Osteoblast (primary cell): ENCODE measurements around the gene CNOT1. TPM values are rescaled to one million over a fixed set of nuclear protein-coding genes. Genes with fewer than 3 reads are reported as not detected.

Source experiments
- DNase-seq: peaks from one replicate; pipeline ENCODE4 v3.0.0; 2011; ENCODE audit warnings: low spot score, mixed read lengths; ENCODE audit not compliant: insufficient read length; ENCODE audit errors: missing footprints
- H2AFZ ChIP-seq: 2 replicates; pipeline ENCODE4 v1.6.0; 2011; ENCODE audit warnings: mild to moderate bottlenecking, low read length
- H3K27ac ChIP-seq: 2 replicates; pipeline ENCODE4 v1.5.1; 2011; ENCODE audit warnings: mild to moderate bottlenecking, low read depth, low read length, moderate library complexity
- H3K27me3 ChIP-seq: 2 replicates; pipeline ENCODE4 v1.6.0; 2012; ENCODE audit warnings: mild to moderate bottlenecking, control low read depth, inconsistent platforms, low read length, moderate library complexity; ENCODE audit not compliant: insufficient read depth
- H3K36me3 ChIP-seq: 2 replicates; pipeline ENCODE4 v1.5.1; 2011; ENCODE audit warnings: mild to moderate bottlenecking, low read length, control low read depth, moderate library complexity; ENCODE audit not compliant: insufficient read depth
- H3K4me1 ChIP-seq: 2 replicates; pipeline ENCODE4 v1.5.1; 2011; ENCODE audit warnings: mild to moderate bottlenecking, low read length, control low read depth, moderate library complexity; ENCODE audit not compliant: insufficient read depth
- H3K4me2 ChIP-seq: 2 replicates; pipeline ENCODE4 v1.6.0; 2011; ENCODE audit warnings: mild to moderate bottlenecking, low read length; ENCODE audit not compliant: insufficient read depth
- H3K4me3 ChIP-seq: fragments of 200-600 bp; sonication (generic); 3 replicates; pipeline ENCODE4 v1.5.1; 2012; ENCODE audit warnings: mild to moderate bottlenecking, low read length, inconsistent platforms; ENCODE audit not compliant: insufficient read depth
- H3K79me2 ChIP-seq: 2 replicates; pipeline ENCODE4 v1.6.0; 2012; ENCODE audit warnings: mild to moderate bottlenecking, low read length, control low read depth, inconsistent platforms; ENCODE audit not compliant: insufficient read depth
- H3K9me3 ChIP-seq: 2 replicates; pipeline ENCODE4 v1.5.1; 2011; ENCODE audit warnings: low read depth, low read length, control low read depth
- H4K20me1 ChIP-seq: 2 replicates; pipeline ENCODE4 v1.6.0; 2012; ENCODE audit warnings: mild to moderate bottlenecking, low read length, control low read depth; ENCODE audit not compliant: insufficient read depth
- CTCF ChIP-seq: IDR thresholded peaks from 2 replicates; pipeline ENCODE4 v1.5.1; 2011; ENCODE audit warnings: mild to moderate bottlenecking, low read depth, low read length, moderate library complexity; ENCODE audit errors: extremely low read depth
- total RNA-seq: library from RNA; depleted of rRNA; stranded (reverse); fragments of >200 nt; gene quantifications from 2 replicates; pipeline ENCODE4 v1.2.3, GENCODE V29; 2012

The CNOT1 gene
- total RNA-seq, 1 donor: 122 TPM

DNA sequence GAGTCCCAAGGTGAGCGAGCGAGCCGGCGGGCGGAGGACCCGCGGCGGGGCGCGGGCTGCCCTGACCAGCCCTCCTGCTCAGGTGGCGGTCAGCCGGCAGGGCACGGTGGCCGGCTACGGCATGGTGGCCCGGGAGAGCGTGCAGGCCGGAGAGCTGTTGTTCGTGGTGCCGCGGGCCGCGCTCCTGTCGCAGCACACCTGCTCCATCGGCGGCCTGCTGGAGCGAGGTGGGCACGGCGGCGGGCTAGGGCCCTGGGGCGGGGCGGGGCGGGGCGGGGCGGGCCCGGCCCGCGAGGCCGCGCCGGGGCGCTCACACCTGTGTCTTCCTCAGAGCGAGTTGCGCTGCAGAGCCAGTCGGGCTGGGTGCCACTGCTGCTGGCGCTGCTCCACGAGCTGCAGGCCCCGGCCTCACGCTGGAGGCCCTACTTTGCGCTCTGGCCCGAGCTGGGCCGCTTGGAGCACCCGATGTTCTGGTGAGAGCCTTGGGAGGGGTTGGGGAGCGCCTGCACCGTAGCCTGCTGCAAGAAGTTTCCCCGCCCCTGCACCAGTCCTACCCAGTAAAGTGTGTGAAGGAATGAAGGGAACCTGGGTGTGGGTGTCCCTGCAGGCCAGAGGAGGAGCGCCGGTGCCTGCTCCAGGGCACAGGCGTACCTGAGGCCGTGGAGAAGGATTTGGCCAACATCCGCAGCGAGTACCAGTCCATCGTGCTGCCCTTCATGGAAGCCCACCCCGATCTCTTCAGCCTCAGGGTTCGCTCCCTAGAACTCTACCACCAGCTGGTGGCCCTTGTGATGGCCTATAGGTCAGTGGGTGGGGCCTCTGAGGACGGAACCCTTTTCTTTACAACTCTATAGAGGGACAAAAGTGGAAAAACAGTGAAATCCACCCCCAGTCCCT, 113.5 kb downstream of the CNOT1 start:
- H3K4me3 ChIP-seq: peak overlapping the region; percentile 75
- H2AFZ ChIP-seq: no peak overlapping the region
- TF ChIP-seq CTCF: no peak
- H3K79me2 ChIP-seq: peaks cover 6% of the 10 kb centered on the region
- peaks cover 10% of the 10 kb centered on the region for H4K20me1 ChIP-seq
- peak overlapping the region; percentile 26 for H3K27ac ChIP-seq
- H3K27me3 ChIP-seq: no peaks in the 10 kb centered on the region
- peaks cover 8% of the 10 kb centered on the region for H3K4me1 ChIP-seq
- peaks cover 36% of the 10 kb centered on the region for H3K36me3 ChIP-seq
- H3K9me3 ChIP-seq: no peaks in the 10 kb centered on the region
- peak; percentile 76 for DNase-seq
- H3K4me2 ChIP-seq: peak overlapping the region; percentile 91

- H2AFZ ChIP-seq: peak within 1 kb of the TSS; percentile 82
- peak; percentile 99 for DNase-seq
- peak within 1 kb of the TSS; percentile 26 for H3K27ac ChIP-seq
- no peaks in the 10 kb centered on the region for H3K27me3 ChIP-seq
- H3K4me2 ChIP-seq: peak within 1 kb of the TSS; percentile 91
- peaks cover 8% of the 10 kb centered on the region for H3K4me1 ChIP-seq
- H3K79me2 ChIP-seq: peaks cover 6% of the 10 kb centered on the region
- H3K9me3 ChIP-seq: no peaks in the 10 kb centered on the region
- no peak for TF ChIP-seq CTCF
- H3K4me3 ChIP-seq: peak within 1 kb of the TSS; percentile 75
- peaks cover 10% of the 10 kb centered on the region for H4K20me1 ChIP-seq
- peaks cover 28% of the 10 kb centered on the region for H3K36me3 ChIP-seq
These were observed 114.3 kb downstream of the CNOT1 start, which contains the start of gene SETD6 for GRCh38 chr16:58515125-58515870. Gene SETD6 (plus strand): TSS chr16:58515517. CDS start chr16:58515538, 21 bp downstream.

GRCh38 chr16:58513874-58514273, 115.8 kb downstream of the CNOT1 start:
- Histone ChIP-seq H4K20me1 (peaks cover 10% of the 10 kb centered on the region), H3K79me2 (peaks cover 4% of the 10 kb centered on the region), H2AFZ (no peak overlapping the region), H3K9me3 (no peaks in the 10 kb centered on the region), H3K27me3 (no peaks in the 10 kb centered on the region), H3K36me3 (peaks cover 13% of the 10 kb centered on the region), H3K27ac (no peak overlapping the region), H3K4me3 (no peak overlapping the region), H3K4me2 (peak overlapping the region; percentile 91), H3K4me1 (peaks cover 8% of the 10 kb centered on the region)
- TF ChIP-seq CTCF: no peak
- DNase-seq: peak; percentile 65
